Heart left ventricle (tissue), 13 donors: Measurements from ENCODE around the gene PRKAG2.

Experiments
- POLR2A ChIP-seq, 2 donors: fragments of 450-650 bp; IDR thresholded peaks; one replicate each; pipeline ENCODE4 v1.6.1; 2017; ENCODE audit warnings: antibody characterized with exemption in 2 of 2, mild to moderate bottlenecking in 2 of 2, moderate library complexity in 2 of 2
- TF ChIP-seq, protein P1 (sequence below), 12 donors: fragments of 200-600 bp; sonication (generic) in 4 of 12; IDR thresholded peaks; one replicate each; pipeline versions ENCODE4 v1.5.0 to v1.8.0; 2018 to 2022; ENCODE audit warnings: antibody characterized with exemption in 12 of 12, mild to moderate bottlenecking in 5 of 12
- donor health status: ischemic (EF 13 %, LVEDD 7.1; RV severe dilation, severe dysfunction).
- donor health status: DM: no; HTN: yes; CAD: no.
- donor health status: DM: no; HTN: no; CAD: no.
- donor health status: ischemic (EF 25% LVEDD 6.9; RV normal size, moderate dysfunction).
- donor health status: ischemic (EF 25% LVEDD 5.7; RV mildly dilated, moderate dysfunction).
- donor health status: ischemic (EF 35%, LVEDD 5.7; RV mildly dilated, moderate dysfunction).
- donor health status: nonischemic (EF 11% LVEDD 7.7; RV severe dilation, severe dysfunction).
- donor health status: DM: yes; HTN: yes; CAD: no.
- donor health status: PGD.
- donor health status: ischemic (EF 29% LVEDD 5.4; RV normal size, mild dysfunction).
- donor health status: nonischemic (EF 23%, LVEDD 6.1; RV moderate dilation, normal function).

- TF ChIP-seq, protein P1, sequence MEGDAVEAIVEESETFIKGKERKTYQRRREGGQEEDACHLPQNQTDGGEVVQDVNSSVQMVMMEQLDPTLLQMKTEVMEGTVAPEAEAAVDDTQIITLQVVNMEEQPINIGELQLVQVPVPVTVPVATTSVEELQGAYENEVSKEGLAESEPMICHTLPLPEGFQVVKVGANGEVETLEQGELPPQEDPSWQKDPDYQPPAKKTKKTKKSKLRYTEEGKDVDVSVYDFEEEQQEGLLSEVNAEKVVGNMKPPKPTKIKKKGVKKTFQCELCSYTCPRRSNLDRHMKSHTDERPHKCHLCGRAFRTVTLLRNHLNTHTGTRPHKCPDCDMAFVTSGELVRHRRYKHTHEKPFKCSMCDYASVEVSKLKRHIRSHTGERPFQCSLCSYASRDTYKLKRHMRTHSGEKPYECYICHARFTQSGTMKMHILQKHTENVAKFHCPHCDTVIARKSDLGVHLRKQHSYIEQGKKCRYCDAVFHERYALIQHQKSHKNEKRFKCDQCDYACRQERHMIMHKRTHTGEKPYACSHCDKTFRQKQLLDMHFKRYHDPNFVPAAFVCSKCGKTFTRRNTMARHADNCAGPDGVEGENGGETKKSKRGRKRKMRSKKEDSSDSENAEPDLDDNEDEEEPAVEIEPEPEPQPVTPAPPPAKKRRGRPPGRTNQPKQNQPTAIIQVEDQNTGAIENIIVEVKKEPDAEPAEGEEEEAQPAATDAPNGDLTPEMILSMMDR (IDR thresholded peaks at IDR 0.05), result no peak
- no peak for TF ChIP-seq POLR2A (IDR thresholded peaks at IDR 0.05)
These were observed 318.3 kb downstream of the PRKAG2 start for GRCh38 chr7:151558575-151558974.
